ENCODE data around the gene FARS2.

FARS2 gene

GRCh38 chr6:5469101-5469846 is 208.0 kb downstream of the FARS2 start:
- DNase-seq (ENCODE audit: low read depth), result no peak

GRCh38 chr6:5471044-5471443 is 209.7 kb downstream of the FARS2 start:
- peak; percentile 28 for DNase-seq (ENCODE audit: low read depth)

- DNase-seq (ENCODE audit: low read depth), result no peak
Observed at GRCh38 chr6:5471637-5472398, 210.5 kb downstream of the FARS2 start.

GRCh38 chr6:5472571-5472970 is 211.3 kb downstream of the FARS2 start:
- DNase-seq (ENCODE audit: low read depth), result no peak

GRCh38 chr6:5475779-5476178 is 214.5 kb downstream of the FARS2 start:
- DNase-seq (ENCODE audit: low read depth), result no peak

GRCh38 chr6:5478380-5478779 is 217.1 kb downstream of the FARS2 start:
- no peak for DNase-seq (ENCODE audit: low read depth)

- DNase-seq (ENCODE audit: low read depth), result no peak
Observed at GRCh38 chr6:5481033-5481432, 219.7 kb downstream of the FARS2 start.

- no peak for DNase-seq (ENCODE audit: low read depth)
Observed at GRCh38 chr6:5481750-5482149, 220.4 kb downstream of the FARS2 start.

- no peak for DNase-seq (ENCODE audit: low read depth)
Observed at GRCh38 chr6:5482619-5483018, 221.3 kb downstream of the FARS2 start.

GRCh38 chr6:5484692-5485091 is 223.4 kb downstream of the FARS2 start:
- DNase-seq (ENCODE audit: low read depth), result no peak

GRCh38 chr6:5486214-5486613 is 224.9 kb downstream of the FARS2 start:
- no peak for DNase-seq (ENCODE audit: low read depth)

- no peak for DNase-seq (ENCODE audit: low read depth)
Observed at GRCh38 chr6:5490501-5491069, 229.3 kb downstream of the FARS2 start.

GRCh38 chr6:5492356-5492755 is 231.0 kb downstream of the FARS2 start:
- DNase-seq (ENCODE audit: low read depth), result no peak

- DNase-seq (ENCODE audit: low read depth), result no peak
Observed at GRCh38 chr6:5493806-5494205, 232.5 kb downstream of the FARS2 start.

- peak; percentile 27 for DNase-seq (ENCODE audit: low read depth)
Observed at GRCh38 chr6:5497896-5498578, 236.7 kb downstream of the FARS2 start.

GRCh38 chr6:5498579-5498899 is 237.2 kb downstream of the FARS2 start:
- no peak for DNase-seq (ENCODE audit: low read depth)

- no peak for DNase-seq (ENCODE audit: low read depth)
Observed at GRCh38 chr6:5499644-5500306, 238.5 kb downstream of the FARS2 start.

- no peak for DNase-seq (ENCODE audit: low read depth)
Observed at GRCh38 chr6:5501837-5502236, 240.5 kb downstream of the FARS2 start.

GRCh38 chr6:5504078-5504477 is 242.8 kb downstream of the FARS2 start:
- DNase-seq (ENCODE audit: low read depth), result no peak

GRCh38 chr6:5506149-5506548 is 244.8 kb downstream of the FARS2 start:
- DNase-seq (ENCODE audit: low read depth), result no peak

- no peak for DNase-seq (ENCODE audit: low read depth)
Observed at GRCh38 chr6:5506597-5506996, 245.3 kb downstream of the FARS2 start.

- no peak for DNase-seq (ENCODE audit: low read depth)
Observed at GRCh38 chr6:5507131-5507681, 245.9 kb downstream of the FARS2 start.
